Heart right ventricle (tissue), 16 donors: Measurements from ENCODE around the gene DOCK8. TPM values are rescaled to one million over a fixed set of nuclear protein-coding genes. Genes with fewer than 3 reads are reported as not detected.

ENCODE experiments used
- ATAC-seq, 8 donors: fragments of 200-7000 bp; cut with Tn5 transposase; one replicate each; pipeline ENCODE4 v1.9.1; 2020; ENCODE audit warnings: mild to moderate bottlenecking in 8 of 8, moderate library complexity in 8 of 8, moderate number of reproducible peaks in 1 of 8
- DNase-seq, 2 donors: peaks; one replicate each; pipeline ENCODE4 v3.0.0-alpha.2; 2020
- H3K27ac ChIP-seq, 10 donors: fragments of 200-600 bp; sonication (generic) in 2 of 10; one replicate each; pipeline versions ENCODE4 v1.5.0 to v1.8.0; 2020 to 2022; ENCODE audit warnings: mild to moderate bottlenecking in 3 of 10
- H3K27me3 ChIP-seq, 7 donors: fragments of 200-600 bp; one replicate each; pipeline ENCODE4 v1.8.0; 2021 to 2022; ENCODE audit warnings: mild to moderate bottlenecking in 2 of 7
- H3K36me3 ChIP-seq, 9 donors: fragments of 200-600 bp; sonication (generic) in 1 of 9; one replicate each; pipeline versions ENCODE4 v1.5.0 to v1.8.0; 2020 to 2022; ENCODE audit warnings: mild to moderate bottlenecking in 2 of 9
- H3K4me1 ChIP-seq, 9 donors: fragments of 200-600 bp; sonication (generic) in 1 of 9; one replicate each; pipeline versions ENCODE4 v1.5.0 to v1.8.0; 2020 to 2022; ENCODE audit warnings: mild to moderate bottlenecking in 4 of 9
- H3K4me3 ChIP-seq, 10 donors: fragments of 200-600 bp; sonication (generic) in 2 of 10; one replicate each; pipeline versions ENCODE4 v1.5.0 to v1.8.0; 2020 to 2022; ENCODE audit warnings: mild to moderate bottlenecking in 7 of 10, moderate library complexity in 2 of 10
- H3K9me3 ChIP-seq, 11 donors: fragments of 200-600 bp in 10 of 11; sonication (generic) in 2 of 11; one replicate each; pipeline versions ENCODE4 v1.5.0 to v1.8.0; 2013 to 2022; ENCODE audit warnings: mild to moderate bottlenecking in 2 of 11, control low read depth in 1 of 11, moderate library complexity in 1 of 11
- CTCF ChIP-seq, 9 donors: fragments of 200-600 bp; sonication (generic) in 2 of 9; IDR thresholded peaks; one replicate each; pipeline versions ENCODE4 v1.5.0 to v1.8.0; 2021 to 2022; ENCODE audit warnings: antibody characterized with exemption in 9 of 9, mild to moderate bottlenecking in 5 of 9, moderate library complexity in 1 of 9
- WGBS, 2 donors: extraction: QIAGEN DNeasy Blood & Tissue Kit; methylation state at CpG; one replicate each; pipeline ENCODE4 v1.1.7; 2013; ENCODE audit warnings: inconsistent platforms in 1 of 2; 5-methylcytosine and 5-hydroxymethylcytosine counted together
- intact Hi-C, 10 donors: fragments of 100-400 bp; cut with DNase I; formaldehyde crosslinking; loops; one replicate each; pipeline versions ENCODE4 v1.11.1 to v1.14.2; 2022
- polyA plus RNA-seq, 2 donors: library from polyadenylated mRNA; stranded (reverse); fragments of 200-250 nt; gene quantifications; one replicate each; pipeline ENCODE4 v1.2.3, GENCODE V29; 2013
- total RNA-seq, 10 donors: library from RNA; stranded (reverse); fragmentation: NEBNext Ultra II Directional in 3 of 10; extraction: Animal tissue kit (Norgen Biotek cat#: 25700) in 3 of 10; gene quantifications; one replicate each; pipeline versions ENCODE4 v1.2.1 to v1.2.4, GENCODE V29; 2021 to 2023
- donor health status: Arrhythmogenic right ventricular cardiomyopathy.
- donor health status: ischemic (EF 13 %, LVEDD 7.1; RV severe dilation, severe dysfunction).
- donor health status: healthy with polysubstance abuse.
- donor health status: DM: no; HTN: yes; CAD: no.
- donor health status: DM: no; HTN: no; CAD: no.
- donor health status: ischemic (EF 25% LVEDD 6.9; RV normal size, moderate dysfunction).
- donor health status: ischemic (EF 25% LVEDD 5.7; RV mildly dilated, moderate dysfunction).
- donor health status: healthy.
- donor health status: DM: yes; HTN: yes; CAD: no.
- donor health status: Ischemic cardiomyopathy.
- donor health status: ischemic (EF 35%, LVEDD 5.7; RV mildly dilated, moderate dysfunction).
- donor health status: nonischemic (EF 11% LVEDD 7.7; RV severe dilation, severe dysfunction).
- donor health status: DM: yes; HTN: yes; CAD: no.
- donor health status: PGD.
- donor health status: ischemic (EF 29% LVEDD 5.4; RV normal size, mild dysfunction).
- donor health status: nonischemic (EF 23%, LVEDD 6.1; RV moderate dilation, normal function).

DOCK8 gene
- total and polyA plus RNA-seq, 12 donors: 0.83 to 24.3 (median 2.7) TPM

DNA sequence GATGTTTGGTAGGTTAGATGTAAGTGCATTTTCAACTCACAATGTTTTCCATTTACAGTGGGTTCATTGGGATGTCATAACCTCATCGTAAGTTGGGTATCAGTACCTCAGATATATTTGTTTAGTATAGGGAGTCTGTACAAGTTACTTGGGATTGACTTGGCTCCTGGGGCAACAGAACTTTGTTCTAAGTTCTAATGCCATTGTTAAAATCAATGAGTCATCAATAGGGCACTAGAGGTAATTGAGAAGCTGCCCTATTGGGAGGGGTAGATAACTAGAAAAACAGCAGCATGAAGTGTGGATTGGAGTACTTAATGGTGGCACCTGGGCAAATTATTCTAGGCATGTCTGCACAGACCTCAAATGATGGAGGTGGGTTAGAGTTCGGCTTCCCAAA lies 272.8 kb downstream of the DOCK8 start:
- intact Hi-C loops: no loop called here

GRCh38 chr9:488448-488847 lies 273.8 kb downstream of the DOCK8 start:
- WGBS, 2 donors: 67 to 68% methylated on average over 2 of the region's 2 CpGs
- no peak for TF ChIP-seq CTCF (IDR thresholded peaks at IDR 0.05)
- H3K36me3 ChIP-seq: no peaks in the 10 kb centered on the region
- ATAC-seq (no peak), DNase-seq (no peak)
- no peaks in the 10 kb centered on the region for H3K4me1 ChIP-seq
- H3K4me3 ChIP-seq: no peak overlapping the region
- H3K27me3 ChIP-seq: no peaks in the 10 kb centered on the region
- no peak overlapping the region for H3K27ac ChIP-seq
- peaks cover 0 to 12% (median 0%) of the 10 kb centered on the region in 11 donors for H3K9me3 ChIP-seq
- intact Hi-C loops: no loop called here

More for the DNA sequence above, 272.8 kb downstream of the DOCK8 start:
- Histone ChIP-seq H3K4me3 (no peak overlapping the region), H3K27me3 (no peaks in the 10 kb centered on the region), H3K27ac (no peak overlapping the region), H3K36me3 (no peaks in the 10 kb centered on the region), H3K4me1 (no peaks in the 10 kb centered on the region), H3K9me3 (peaks cover 0 to 12% (median 0%) of the 10 kb centered on the region in 11 donors)
- no peak for TF ChIP-seq CTCF (IDR thresholded peaks at IDR 0.05)
- 96 to 99% methylated on average over 2 of the region's 2 CpGs for WGBS, 2 donors
- ATAC-seq (no peak), DNase-seq (no peak)

DNA sequence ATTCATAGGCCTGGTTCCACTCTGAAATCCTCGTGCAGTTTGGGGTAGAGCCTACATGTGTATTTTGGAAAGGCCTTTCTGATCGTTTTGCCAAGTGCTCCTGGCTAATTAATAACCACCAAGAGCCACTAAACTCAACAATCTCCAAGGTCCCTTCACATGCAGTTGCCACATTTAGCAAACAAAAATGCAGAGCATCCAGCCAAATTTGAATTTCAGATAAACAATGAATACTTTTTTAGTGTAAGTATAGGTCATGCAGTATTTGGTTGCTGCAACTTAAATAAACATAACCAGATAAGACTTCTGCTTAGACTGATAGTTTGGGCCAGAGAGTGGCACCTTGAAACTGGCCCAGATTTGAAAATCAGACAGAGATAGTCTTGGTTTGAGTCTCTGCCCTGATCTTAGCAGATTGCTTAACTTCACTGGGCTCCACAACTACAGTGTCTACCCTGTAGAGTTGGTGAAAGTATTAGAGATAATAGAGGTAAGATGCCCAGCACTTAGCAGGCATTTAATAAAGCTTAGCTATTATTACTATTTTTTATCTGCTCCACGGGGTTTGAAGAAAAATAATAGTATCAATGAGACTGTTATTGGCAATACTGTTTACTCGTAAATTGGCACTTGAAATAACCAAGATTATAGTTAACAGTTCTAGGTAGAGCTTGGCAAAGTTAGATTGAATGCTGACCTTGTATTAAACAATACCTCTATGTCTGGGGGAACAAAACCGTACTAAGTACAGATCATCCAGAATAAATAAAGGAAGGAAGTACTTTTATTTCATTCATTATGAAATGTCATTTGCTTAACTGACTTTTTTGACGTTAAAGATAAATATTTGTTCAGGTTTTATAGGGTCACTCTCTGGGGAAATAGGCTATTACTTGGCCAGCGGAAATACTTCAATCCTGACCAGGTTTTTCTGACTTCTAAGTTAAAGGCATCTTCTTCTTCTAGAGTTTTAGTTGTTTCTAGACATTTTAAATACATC lies 274.8 kb downstream of the DOCK8 start:
- Histone ChIP-seq H3K27me3 (no peaks in the 10 kb centered on the region), H3K36me3 (no peaks in the 10 kb centered on the region), H3K4me3 (no peak overlapping the region), H3K27ac (no peak overlapping the region), H3K9me3 (peaks cover 0 to 3% (median 0%) of the 10 kb centered on the region in 11 donors), H3K4me1 (no peaks in the 10 kb centered on the region)
- DNase-seq: no peak
- intact Hi-C loops: loop anchor here in 1 of 10 donors (10.0 kb wide), 1 partner anchor 285 kb away; no protein-coding TSS in a partner anchor
- ATAC-seq: no peak
- 62 to 76% methylated on average over 7 of the region's 7 CpGs for WGBS, 2 donors
- no peak for TF ChIP-seq CTCF (IDR thresholded peaks at IDR 0.05)

DNA sequence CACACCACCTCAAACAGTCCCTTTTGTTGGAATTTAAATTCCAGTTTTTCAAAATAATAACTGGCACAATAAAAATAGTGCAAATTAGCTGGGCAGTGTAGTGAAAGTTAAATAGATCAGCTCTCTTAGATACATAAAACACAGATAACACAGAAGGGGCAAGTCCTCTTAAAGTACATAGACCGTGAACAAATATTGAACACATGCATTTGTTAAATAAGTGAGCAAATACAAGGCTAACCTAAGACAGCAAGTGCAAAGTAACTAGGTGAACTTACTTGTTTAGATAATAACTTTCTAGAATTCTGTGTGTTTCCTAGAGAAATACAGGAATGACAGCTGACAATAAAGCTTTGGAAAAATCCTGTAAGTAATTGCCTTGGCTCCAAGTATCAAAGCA lies 280.1 kb downstream of the DOCK8 start:
- Histone ChIP-seq H3K27me3 (no peaks in the 10 kb centered on the region), H3K4me1 (no peaks in the 10 kb centered on the region), H3K27ac (no peak overlapping the region), H3K9me3 (no peaks in the 10 kb centered on the region), H3K4me3 (no peak overlapping the region), H3K36me3 (no peaks in the 10 kb centered on the region)
- intact Hi-C loops: loop anchor here in 1 of 10 donors (10.0 kb wide), 1 partner anchor 280 kb away; no protein-coding TSS in a partner anchor
- WGBS, 2 donors: 97 to 100% methylated on average over 1 of the region's 1 CpG
- no peak for TF ChIP-seq CTCF (IDR thresholded peaks at IDR 0.05)
- DNase-seq: no peak
- no peak for ATAC-seq
